Hepatocyte (in vitro differentiated cells): ENCODE measurements around the gene NSRP1.
"Not testable (repeated sequence)": the region's sequence is repeated elsewhere in the genome, so short reads cannot be mapped to it uniquely, and the experiment has no call there.

Source experiments
- EZH2 ChIP-seq: fragments of 200-600 bp; sonication (generic); IDR thresholded peaks from 2 replicates; pipeline ENCODE4 v1.6.1; 2016; ENCODE audit warnings: antibody characterized with exemption, mild to moderate bottlenecking, borderline replicate concordance
- EZH2phosphoT487 ChIP-seq: fragments of 200-600 bp; sonication (generic); IDR thresholded peaks from one replicate; pipeline ENCODE4 v1.6.1; 2018; ENCODE audit warnings: antibody characterized with exemption, mild to moderate bottlenecking, low read depth, moderate library complexity; ENCODE audit not compliant: unreplicated experiment, severe bottlenecking
- TF ChIP-seq, protein P1 (sequence below): fragments of 200-600 bp; sonication (generic); IDR thresholded peaks from 2 replicates; pipeline ENCODE4 v1.5.1; 2016; ENCODE audit warnings: antibody characterized with exemption, mild to moderate bottlenecking; ENCODE audit not compliant: poor library complexity

DNA sequence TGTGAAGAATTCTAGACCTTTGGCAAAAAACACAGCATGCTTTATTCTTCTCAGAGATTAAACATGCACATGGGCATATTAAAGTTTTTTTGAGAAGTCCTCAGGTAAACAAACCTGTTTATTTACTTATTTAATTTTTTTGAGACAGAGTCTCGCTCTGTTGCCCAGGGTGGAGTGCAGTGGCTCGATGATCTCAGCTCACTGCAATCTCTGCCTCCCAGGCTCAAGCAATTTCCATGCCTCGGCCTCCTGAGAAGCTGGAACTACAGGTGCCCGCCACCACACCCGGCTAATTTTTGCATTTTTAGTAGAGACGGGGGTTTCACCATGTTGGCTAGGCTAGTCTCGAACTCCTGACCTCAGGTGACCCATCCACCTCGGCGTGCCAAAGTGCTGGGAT, 84.0 kb downstream of the NSRP1 start:
- TF ChIP-seq, protein P1, sequence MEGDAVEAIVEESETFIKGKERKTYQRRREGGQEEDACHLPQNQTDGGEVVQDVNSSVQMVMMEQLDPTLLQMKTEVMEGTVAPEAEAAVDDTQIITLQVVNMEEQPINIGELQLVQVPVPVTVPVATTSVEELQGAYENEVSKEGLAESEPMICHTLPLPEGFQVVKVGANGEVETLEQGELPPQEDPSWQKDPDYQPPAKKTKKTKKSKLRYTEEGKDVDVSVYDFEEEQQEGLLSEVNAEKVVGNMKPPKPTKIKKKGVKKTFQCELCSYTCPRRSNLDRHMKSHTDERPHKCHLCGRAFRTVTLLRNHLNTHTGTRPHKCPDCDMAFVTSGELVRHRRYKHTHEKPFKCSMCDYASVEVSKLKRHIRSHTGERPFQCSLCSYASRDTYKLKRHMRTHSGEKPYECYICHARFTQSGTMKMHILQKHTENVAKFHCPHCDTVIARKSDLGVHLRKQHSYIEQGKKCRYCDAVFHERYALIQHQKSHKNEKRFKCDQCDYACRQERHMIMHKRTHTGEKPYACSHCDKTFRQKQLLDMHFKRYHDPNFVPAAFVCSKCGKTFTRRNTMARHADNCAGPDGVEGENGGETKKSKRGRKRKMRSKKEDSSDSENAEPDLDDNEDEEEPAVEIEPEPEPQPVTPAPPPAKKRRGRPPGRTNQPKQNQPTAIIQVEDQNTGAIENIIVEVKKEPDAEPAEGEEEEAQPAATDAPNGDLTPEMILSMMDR = not testable (repeated sequence)
- not testable (repeated sequence) for TF ChIP-seq EZH2phosphoT487, EZH2
